ENCODE results near the gene MIPOL1. TPM values are rescaled to one million over a fixed set of nuclear protein-coding genes. Genes with fewer than 3 reads are reported as not detected.

The MIPOL1 gene
- total and polyA plus RNA-seq, 2 experiments from 2014 or later = 16.6 to 24.8 TPM

GRCh38 chr14:37363661-37364060 is 165.9 kb downstream of the MIPOL1 start:
- no peaks in the 10 kb centered on the region for H3K36me3 ChIP-seq (ENCODE audit: insufficient read depth)
- H3K79me2 ChIP-seq (replicated peaks; ENCODE audit: insufficient read depth) = no peaks in the 10 kb centered on the region
- no peak overlapping the region for H2AFZ ChIP-seq
- H3K4me3 ChIP-seq = no peak overlapping the region
- no peak for TF ChIP-seq POLR2AphosphoS5 (IDR thresholded peaks at IDR 0.05; ENCODE audit: low read depth)
- H3K27ac Mint-ChIP-seq = no peak overlapping the region
- H3K4me3 Mint-ChIP-seq = no peak overlapping the region
- H3K4me1 Mint-ChIP-seq = no peaks in the 10 kb centered on the region
- H3K27ac ChIP-seq (ENCODE audit: low read depth) = no peak overlapping the region
- H3K4me2 ChIP-seq = no peak overlapping the region
- H3K27me3 ChIP-seq (ENCODE audit: insufficient read depth) = no peaks in the 10 kb centered on the region
- no peaks in the 10 kb centered on the region for H3F3A ChIP-seq (replicated peaks; ENCODE audit: low read depth)
- no peaks in the 10 kb centered on the region for H3K4me1 ChIP-seq (ENCODE audit: insufficient read depth)
- peaks cover 2% of the 10 kb centered on the region for H3K27me3 Mint-ChIP-seq (ENCODE audit: insufficient read depth, low read depth, poor library complexity)
- peaks cover 42% of the 10 kb centered on the region for H3K36me3 Mint-ChIP-seq (ENCODE audit: low read depth)
- DNase-seq (ENCODE audit: low spot score) (no peak), ATAC-seq (no peak)
- H4K20me1 ChIP-seq (replicated peaks; ENCODE audit: insufficient read depth) = no peaks in the 10 kb centered on the region
- peaks cover 28% of the 10 kb centered on the region for H3K9me3 Mint-ChIP-seq
- H3K9me2 ChIP-seq (ENCODE audit: insufficient read depth) = no peaks in the 10 kb centered on the region

GRCh38 chr14:37369425-37369824 is 171.7 kb downstream of the MIPOL1 start:
- no peak overlapping the region for H3K27ac ChIP-seq (ENCODE audit: low read depth)
- H3F3A ChIP-seq (replicated peaks; ENCODE audit: low read depth) = no peaks in the 10 kb centered on the region
- Mint-ChIP-seq H3K36me3 (ENCODE audit: low read depth) (peaks cover 11% of the 10 kb centered on the region), H3K9me3 (peaks cover 13% of the 10 kb centered on the region), H3K27ac (no peak overlapping the region), H3K27me3 (ENCODE audit: insufficient read depth, low read depth, poor library complexity) (no peaks in the 10 kb centered on the region), H3K4me1 (no peaks in the 10 kb centered on the region), H3K4me3 (no peak overlapping the region)
- ATAC-seq = no peak
- H3K27me3 ChIP-seq (ENCODE audit: insufficient read depth) = no peaks in the 10 kb centered on the region
- H3K4me3 ChIP-seq = no peak overlapping the region
- no peaks in the 10 kb centered on the region for H3K4me1 ChIP-seq (ENCODE audit: insufficient read depth)
- no peak for DNase-seq (ENCODE audit: low spot score)
- no peaks in the 10 kb centered on the region for H3K9me2 ChIP-seq (ENCODE audit: insufficient read depth)
- no peak overlapping the region for H3K4me2 ChIP-seq
- no peaks in the 10 kb centered on the region for H3K36me3 ChIP-seq (ENCODE audit: insufficient read depth)
- no peak for TF ChIP-seq EZH2 (IDR thresholded peaks at IDR 0.05; ENCODE audit: low read depth, unreplicated experiment)
- no peak for TF ChIP-seq STAT1 (IDR thresholded peaks at IDR 0.05; ENCODE audit: unreplicated experiment)
- no peak for TF ChIP-seq ZNF114 (CRISPR knock-in tag; IDR thresholded peaks at IDR 0.05)
- no peak for TF ChIP-seq CTCF (conservative IDR thresholded peaks at IDR 0.05; ENCODE audit: low read depth in 2 of 2)
- no peak for TF ChIP-seq REST (IDR thresholded peaks at IDR 0.05; ENCODE audit: unreplicated experiment)
- no peak for TF ChIP-seq ZNF331 (CRISPR knock-in tag; IDR thresholded peaks at IDR 0.05; ENCODE audit: low read depth)
- H2AFZ ChIP-seq = no peak overlapping the region
- H4K20me1 ChIP-seq (replicated peaks; ENCODE audit: insufficient read depth) = no peaks in the 10 kb centered on the region
- H3K79me2 ChIP-seq (replicated peaks; ENCODE audit: insufficient read depth) = no peaks in the 10 kb centered on the region

Measured in GM23338 (cell line).